Natural killer cell treated with Interleukin-12 subunit alpha and Interleukin-12 subunit beta and Interleukin-15 and Interleukin-18, amount 100 ng/mL, for 72 hours (primary cell): ENCODE measurements around the gene KRT79. TPM values are rescaled to one million over a fixed set of nuclear protein-coding genes. Genes with fewer than 3 reads are reported as not detected.

Experiments
- ATAC-seq, 2 donors: fragments of 150-1000 bp; cut with Tn5 transposase in 1 of 2; sonication (Bioruptor Pico), chemical (Tn5 transposase) in 1 of 2; 2 replicates each; pipeline ENCODE4 v1.10.0; 2021
- DNase-seq: peaks from one replicate; pipeline ENCODE4 v3.0.0; 2022; ENCODE audit warnings: low spot score
- H3K27ac Mint-ChIP-seq, 2 donors: 1 replicate in 1 of 2; 2 replicates in 1 of 2; pipeline ENCODE4 v1.8.0; 2022; ENCODE audit warnings: mixed read lengths in 2 of 2, mild to moderate bottlenecking in 1 of 2, moderate library complexity in 1 of 2
- H3K27me3 Mint-ChIP-seq, 2 donors: 1 replicate in 1 of 2; 2 replicates in 1 of 2; pipeline ENCODE4 v1.8.0; 2022; ENCODE audit warnings: mixed read lengths in 2 of 2
- H3K36me3 Mint-ChIP-seq: one replicate; pipeline ENCODE4 v1.8.0; 2022; ENCODE audit warnings: mixed read lengths
- H3K4me1 Mint-ChIP-seq, 2 donors: 1 replicate in 1 of 2; 2 replicates in 1 of 2; pipeline ENCODE4 v1.8.0; 2022; ENCODE audit warnings: low read depth in 2 of 2, mixed read lengths in 2 of 2, mild to moderate bottlenecking in 1 of 2
- H3K4me3 Mint-ChIP-seq: one replicate; pipeline ENCODE4 v1.8.0; 2022; ENCODE audit warnings: mixed read lengths
- H3K9me3 Mint-ChIP-seq: 2 replicates; pipeline ENCODE4 v1.8.0; 2022; ENCODE audit warnings: mixed read lengths
- total RNA-seq, 2 donors: library from RNA; stranded (reverse); gene quantifications; one replicate each; pipeline ENCODE4 v1.2.3, GENCODE V29; 2022

The KRT79 gene
- total RNA-seq, 2 donors from 2014 or later, result not detected

- Mint-ChIP-seq H3K27ac (no peak overlapping the region), H3K36me3 (no peaks in the 10 kb centered on the region), H3K9me3 (no peaks in the 10 kb centered on the region), H3K4me3 (no peak overlapping the region), H3K4me1 (peaks cover 11 to 14% of the 10 kb centered on the region in 2 donors), H3K27me3 (peaks cover 0 to 2% of the 10 kb centered on the region in 2 donors)
- DNase-seq, result no peak
- ATAC-seq, result no peak
These were observed 10.2 kb downstream of the KRT79 start for GRCh38 chr12:52823761-52824450.

GRCh38 chr12:52822771-52823510 lies 11.2 kb downstream of the KRT79 start:
- no peak overlapping the region for H3K27ac Mint-ChIP-seq

GRCh38 chr12:52821826-52822660 lies 12.1 kb downstream of the KRT79 start:
- no peak overlapping the region for H3K27ac Mint-ChIP-seq
- no peaks in the 10 kb centered on the region for H3K9me3 Mint-ChIP-seq
- DNase-seq (no peak), ATAC-seq (no peak)
- H3K27me3 Mint-ChIP-seq, result peaks cover 0 to 2% of the 10 kb centered on the region in 2 donors
- H3K4me3 Mint-ChIP-seq, result no peak overlapping the region
- H3K36me3 Mint-ChIP-seq, result no peaks in the 10 kb centered on the region
- H3K4me1 Mint-ChIP-seq, result peaks cover 0 to 4% of the 10 kb centered on the region in 2 donors

More at GRCh38 chr12:52822771-52823510, 11.2 kb downstream of the KRT79 start:
- H3K27me3 Mint-ChIP-seq, result peaks cover 0 to 2% of the 10 kb centered on the region in 2 donors
- DNase-seq (no peak), ATAC-seq (no peak)
- no peak overlapping the region for H3K4me3 Mint-ChIP-seq
- H3K36me3 Mint-ChIP-seq, result no peaks in the 10 kb centered on the region
- H3K4me1 Mint-ChIP-seq, result peaks cover 4 to 5% of the 10 kb centered on the region in 2 donors
- no peaks in the 10 kb centered on the region for H3K9me3 Mint-ChIP-seq

GRCh38 chr12:52821071-52821730 lies 12.9 kb downstream of the KRT79 start:
- Mint-ChIP-seq H3K27me3 (peaks cover 0 to 2% of the 10 kb centered on the region in 2 donors), H3K27ac (no peak overlapping the region), H3K4me1 (peaks cover 0 to 4% of the 10 kb centered on the region in 2 donors), H3K9me3 (no peaks in the 10 kb centered on the region), H3K36me3 (no peaks in the 10 kb centered on the region), H3K4me3 (no peak overlapping the region)
- DNase-seq (no peak), ATAC-seq (no peak)

DNA sequence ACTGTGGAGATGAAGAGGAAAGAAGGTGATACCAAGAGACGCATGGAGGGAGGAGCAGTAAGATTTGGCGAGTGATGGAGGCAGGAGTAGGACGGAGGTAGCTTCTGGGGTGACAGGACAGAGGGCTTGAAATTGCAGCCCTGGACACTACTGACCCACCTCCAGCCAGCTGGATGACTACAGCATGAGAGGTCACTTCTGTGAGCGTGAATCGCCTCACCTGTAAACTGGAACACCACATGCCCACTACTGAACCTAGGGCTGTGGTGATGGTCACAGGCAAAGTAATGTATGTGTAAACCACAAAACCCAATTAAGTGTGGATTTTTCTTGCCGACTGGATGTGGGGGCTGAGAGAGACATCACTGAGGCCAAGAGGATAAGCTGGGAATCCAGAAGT lies 13.6 kb downstream of the KRT79 start:
- no peaks in the 10 kb centered on the region for H3K9me3 Mint-ChIP-seq
- H3K4me1 Mint-ChIP-seq, result peaks cover 0 to 4% of the 10 kb centered on the region in 2 donors
- no peak overlapping the region for H3K27ac Mint-ChIP-seq
- peaks cover 0 to 2% of the 10 kb centered on the region in 2 donors for H3K27me3 Mint-ChIP-seq
- no peak for ATAC-seq
- no peaks in the 10 kb centered on the region for H3K36me3 Mint-ChIP-seq
- no peak overlapping the region for H3K4me3 Mint-ChIP-seq
- no peak for DNase-seq

- Mint-ChIP-seq H3K36me3 (no peaks in the 10 kb centered on the region), H3K27ac (no peak overlapping the region), H3K4me1 (peaks cover 0 to 4% of the 10 kb centered on the region in 2 donors), H3K4me3 (no peak overlapping the region), H3K27me3 (peaks cover 0 to 2% of the 10 kb centered on the region in 2 donors), H3K9me3 (no peaks in the 10 kb centered on the region)
- no peak for DNase-seq
- no peak for ATAC-seq
These were observed 14.2 kb downstream of the KRT79 start for GRCh38 chr12:52819731-52820510.

DNA sequence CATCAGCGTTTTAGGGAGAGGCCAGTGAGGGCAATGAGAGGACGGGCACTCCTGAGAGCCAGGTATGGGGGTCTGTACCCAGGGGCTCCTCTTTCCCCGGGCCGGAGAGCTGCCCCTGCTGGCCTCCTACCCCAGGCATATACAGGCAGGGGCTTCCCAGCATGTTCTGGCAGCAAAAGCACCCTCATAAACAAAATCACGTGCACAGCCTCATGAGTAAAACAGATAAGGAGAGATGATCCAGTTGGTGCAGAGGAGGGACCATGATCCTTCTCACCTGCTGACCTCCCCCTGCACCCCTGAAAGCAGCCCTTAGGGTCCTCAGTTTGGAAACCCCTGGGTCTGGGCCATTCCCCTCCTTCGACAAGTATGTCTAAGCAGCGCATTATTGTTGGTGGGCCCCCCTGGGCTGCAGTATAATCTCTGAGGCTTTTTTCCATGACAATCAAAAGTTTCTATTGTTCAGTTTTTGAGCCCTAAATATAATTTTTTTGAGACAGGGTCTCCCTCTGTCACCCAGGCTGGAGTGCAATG lies 15.2 kb downstream of the KRT79 start:
- Mint-ChIP-seq H3K4me3 (no peak overlapping the region), H3K9me3 (no peaks in the 10 kb centered on the region), H3K4me1 (peaks cover 0 to 4% of the 10 kb centered on the region in 2 donors), H3K27ac (no peak overlapping the region), H3K36me3 (no peaks in the 10 kb centered on the region), H3K27me3 (peaks cover 0 to 4% of the 10 kb centered on the region in 2 donors)
- DNase-seq (no peak), ATAC-seq (no peak)

- H3K27ac Mint-ChIP-seq, result no peak overlapping the region
These were observed 15.7 kb downstream of the KRT79 start for GRCh38 chr12:52818388-52818787.

DNA sequence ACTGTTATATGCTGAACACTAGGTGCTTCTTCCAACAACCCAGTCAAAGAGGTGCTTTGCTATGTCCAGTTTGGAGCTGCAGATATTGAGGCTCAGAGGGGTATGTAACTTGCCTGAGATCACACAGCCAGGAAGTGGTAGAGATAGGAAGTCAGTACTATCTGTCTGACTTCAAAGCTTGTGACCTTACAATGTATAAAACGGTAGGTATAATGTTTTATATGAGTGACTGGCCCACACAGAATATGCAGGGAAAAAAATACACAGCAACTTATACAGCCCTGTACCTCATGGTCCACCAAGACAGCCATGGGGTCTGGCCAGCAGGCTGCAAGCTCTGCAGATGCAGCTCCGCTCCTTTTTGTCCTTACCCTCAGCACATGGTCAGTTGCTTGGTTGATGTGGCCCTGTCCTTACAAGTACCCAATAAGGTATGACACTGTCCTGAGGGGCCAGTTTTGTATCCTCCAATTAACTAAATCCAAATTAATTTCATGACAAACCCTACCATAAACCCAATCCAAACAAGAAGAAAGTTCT lies 16.3 kb downstream of the KRT79 start:
- Mint-ChIP-seq H3K9me3 (no peaks in the 10 kb centered on the region), H3K36me3 (no peaks in the 10 kb centered on the region), H3K4me1 (peaks cover 0 to 4% of the 10 kb centered on the region in 2 donors), H3K4me3 (no peak overlapping the region), H3K27ac (no peak overlapping the region), H3K27me3 (peaks cover 0 to 4% of the 10 kb centered on the region in 2 donors)
- DNase-seq, result no peak
- no peak for ATAC-seq

More at GRCh38 chr12:52818388-52818787, 15.7 kb downstream of the KRT79 start:
- Mint-ChIP-seq H3K4me1 (peaks cover 0 to 4% of the 10 kb centered on the region in 2 donors), H3K9me3 (no peaks in the 10 kb centered on the region), H3K27me3 (peaks cover 0 to 4% of the 10 kb centered on the region in 2 donors), H3K4me3 (no peak overlapping the region), H3K36me3 (no peaks in the 10 kb centered on the region)
- ATAC-seq (no peak), DNase-seq (no peak)

DNA sequence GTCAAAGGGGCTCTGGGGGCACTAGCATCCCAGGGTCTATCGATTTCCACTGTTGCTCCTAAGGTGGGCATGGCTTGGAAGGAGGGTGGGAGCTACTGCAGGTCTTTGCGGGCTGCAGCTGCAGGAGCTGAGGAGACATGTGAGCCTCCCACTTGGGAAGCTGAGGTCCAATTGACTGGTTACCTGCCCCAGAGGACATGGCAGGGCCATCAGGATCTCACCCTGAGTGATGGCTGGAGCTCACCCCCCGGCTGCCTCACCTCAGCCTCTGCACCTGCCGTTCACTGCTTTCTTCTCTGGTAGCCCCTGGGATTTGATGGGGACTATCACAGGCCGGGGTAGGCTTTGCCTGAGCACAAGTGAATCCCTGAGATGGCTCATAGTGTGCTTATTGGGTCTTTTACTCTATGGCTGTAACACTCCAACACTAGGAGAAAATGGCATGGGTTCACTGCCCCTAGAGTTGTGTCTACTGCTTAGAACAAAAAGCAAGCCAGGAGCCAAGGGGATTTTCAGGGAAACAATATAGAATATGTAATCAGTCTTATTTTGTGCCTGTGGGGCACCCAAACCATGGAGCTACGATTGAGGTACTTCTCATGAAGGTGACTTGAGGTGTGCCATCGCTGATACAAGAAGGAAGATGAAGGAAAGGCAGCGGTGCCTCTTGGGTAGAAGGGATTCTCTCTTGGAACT lies 17.0 kb downstream of the KRT79 start:
- DNase-seq (no peak), ATAC-seq (no peak)
- H3K9me3 Mint-ChIP-seq, result no peaks in the 10 kb centered on the region
- H3K36me3 Mint-ChIP-seq, result no peaks in the 10 kb centered on the region
- peaks cover 0 to 4% of the 10 kb centered on the region in 2 donors for H3K27me3 Mint-ChIP-seq
- peaks cover 0 to 4% of the 10 kb centered on the region in 2 donors for H3K4me1 Mint-ChIP-seq
- no peak overlapping the region for H3K27ac Mint-ChIP-seq
- no peak overlapping the region for H3K4me3 Mint-ChIP-seq

GRCh38 chr12:52815676-52816588 lies 18.2 kb downstream of the KRT79 start:
- DNase-seq (no peak), ATAC-seq (no peak)
- Mint-ChIP-seq H3K27me3 (peaks cover 0 to 2% of the 10 kb centered on the region in 2 donors), H3K36me3 (no peaks in the 10 kb centered on the region), H3K27ac (no peak overlapping the region), H3K4me1 (peaks cover 0 to 4% of the 10 kb centered on the region in 2 donors), H3K9me3 (no peaks in the 10 kb centered on the region), H3K4me3 (no peak overlapping the region)
